ENCODE results near the gene ZRSR2. TPM values are rescaled to one million over a fixed set of nuclear protein-coding genes. Genes with fewer than 3 reads are reported as not detected.

The ZRSR2 gene
- 9.8 to 13.3 TPM (median 11.3 TPM) in 5 replicates for total RNA-seq (2022; extraction: Qiagen RNA extraction; ENCODE audit: low read depth)

GRCh38 chrX:15789979-15790768 is at the start of gene ZRSR2:
ZRSR2 (plus strand) TSS chrX:15790484; CDS start chrX:15790496, 12 bp downstream.

GRCh38 chrX:15854712-15855567 is 64.7 kb downstream of the ZRSR2 start, which contains the start of gene AP1S2:
AP1S2 (minus strand) TSS chrX:15854813; CDS start chrX:15852524, 2,289 bp downstream.

Other genes starting within 250 kb of the ZRSR2 start
- not detected in 5 replicates for gene ACE2, start 189.5 kb upstream of the ZRSR2 start, total RNA-seq (2022; extraction: Qiagen RNA extraction; ENCODE audit: low read depth)
- gene CLTRN, start 125.7 kb upstream of the ZRSR2 start, total RNA-seq (2022; extraction: Qiagen RNA extraction; ENCODE audit: low read depth), result 0.66 to 0.90 TPM (median 0.75 TPM) in 5 replicates
- gene CA5B, start 52.2 kb upstream of the ZRSR2 start, total RNA-seq (2022; extraction: Qiagen RNA extraction; ENCODE audit: low read depth), result 2.3 to 2.9 TPM (median 2.6 TPM) in 5 replicates
- gene AP1S2, start 64.3 kb downstream of the ZRSR2 start, total RNA-seq (2022; extraction: Qiagen RNA extraction; ENCODE audit: low read depth), result 6.3 to 20.5 TPM (median 17.7 TPM) in 5 replicates

All from A549 treated with RU486 at 1 μM for 4 hours (cell line).